CD4-positive, alpha-beta T cell (primary cell): ENCODE data around the gene NME4. TPM values are rescaled to one million over a fixed set of nuclear protein-coding genes. Genes with fewer than 3 reads are reported as not detected.

Source experiments
- ATAC-seq: fragments of 200-7000 bp; cut with Tn5 transposase; one replicate; pipeline ENCODE4 v1.10.0; 2022; ENCODE audit warnings: mild to moderate bottlenecking; ENCODE audit not compliant: poor library complexity
- CTCF ChIA-PET: fragments of 350-600 bp; sonication (Branson Sonifier 250); formaldehyde crosslinking; loops from one replicate; lab custom pipeline; 2021; ENCODE audit warnings: antibody characterized with exemption, inconsistent platforms; lab: Charles Lee
- POLR2A ChIA-PET: fragments of 350-600 bp; sonication (Branson Sonifier 250); formaldehyde crosslinking; loops from one replicate; lab custom pipeline; 2021; ENCODE audit warnings: antibody characterized with exemption, inconsistent platforms; lab: Charles Lee
- DNase-seq, 14 experiments: peaks; one replicate each; pipeline ENCODE4 v3.0.0-alpha.2; 2013 to 2020; ENCODE audit warnings: mixed read lengths in 2 of 14
- H3K27ac ChIP-seq, 2 donors: one replicate each; pipeline versions ENCODE4 v1.5.1 to v1.7.0; 2013; ENCODE audit warnings: low read length in 2 of 2, low read depth in 1 of 2, mild to moderate bottlenecking in 1 of 2
- H3K27me3 ChIP-seq, 2 experiments: 1 replicate in 1 of 2; 2 replicates in 1 of 2; pipeline versions ENCODE4 v1.6.1 to v1.7.0; 2013; ENCODE audit warnings: low read length in 2 of 2, control low read depth in 1 of 2, mild to moderate bottlenecking in 1 of 2, moderate library complexity in 1 of 2; ENCODE audit not compliant: insufficient read depth in 2 of 2, control insufficient read depth in 1 of 2
- H3K36me3 ChIP-seq: one replicate; pipeline ENCODE4 v1.6.1; 2013; ENCODE audit warnings: low read length, control low read depth; ENCODE audit not compliant: insufficient read depth
- H3K4me1 ChIP-seq: one replicate; pipeline ENCODE4 v1.6.1; 2013; ENCODE audit warnings: low read length, control low read depth; ENCODE audit not compliant: insufficient read depth
- H3K4me3 ChIP-seq: one replicate; pipeline ENCODE4 v1.5.1; 2013; ENCODE audit warnings: mild to moderate bottlenecking, low read length, moderate library complexity
- H3K9me3 ChIP-seq, 2 experiments: 1 replicate in 1 of 2; 2 replicates in 1 of 2; pipeline versions ENCODE4 v1.6.1 to v1.7.0; 2013; ENCODE audit warnings: low read length in 2 of 2, mild to moderate bottlenecking in 2 of 2, control low read depth in 1 of 2, moderate library complexity in 1 of 2; ENCODE audit not compliant: control insufficient read depth in 1 of 2, insufficient read depth in 1 of 2
- H3K27ac Mint-ChIP-seq: one replicate; pipeline ENCODE4 v1.8.0; 2020; ENCODE audit warnings: mixed read lengths
- H3K27me3 Mint-ChIP-seq: one replicate; pipeline ENCODE4 v1.8.0; 2021; ENCODE audit warnings: mixed read lengths
- H3K36me3 Mint-ChIP-seq: one replicate; pipeline ENCODE4 v1.8.0; 2021; ENCODE audit warnings: low read depth, mixed read lengths
- H3K4me1 Mint-ChIP-seq: one replicate; pipeline ENCODE4 v1.8.0; 2021; ENCODE audit warnings: low read depth, mixed read lengths
- H3K4me3 Mint-ChIP-seq: one replicate; pipeline ENCODE4 v1.8.0; 2020; ENCODE audit warnings: mild to moderate bottlenecking, mixed read lengths
- H3K9me3 Mint-ChIP-seq: one replicate; pipeline ENCODE4 v1.8.0; 2020; ENCODE audit warnings: mixed read lengths
- CTCF ChIP-seq: fragments of 200-600 bp; IDR thresholded peaks from one replicate; pipeline ENCODE4 v1.8.0; 2022; ENCODE audit warnings: antibody characterized with exemption, mild to moderate bottlenecking
- intact Hi-C, 2 experiments: fragments of 100-400 bp; cut with DNase I in 1 of 2; cut with micrococcal nuclease in 1 of 2; formaldehyde crosslinking; loops; one replicate each; pipeline versions ENCODE4 v1.15.1 to v1.9.0; 2023 to 2025; cut with DNase I, micrococcal nuclease
- total RNA-seq, 174 experiments: library from RNA in 2 of 174; stranded (reverse) in 2 of 174; gene quantifications; one replicate each; pipeline ENCODE4 v1.2.3 and lab custom pipeline; 2021 to 2026

NME4 gene
- total RNA-seq, 2 experiments from 2014 or later: 31.2 to 32.6 TPM

GRCh38 chr16:389352-389751 lies 7.6 kb upstream of the NME4 start:
- Mint-ChIP-seq H3K27ac (no peak overlapping the region), H3K4me1 (peaks cover 5% of the 10 kb centered on the region), H3K9me3 (no peaks in the 10 kb centered on the region), H3K4me3 (no peak overlapping the region), H3K27me3 (no peaks in the 10 kb centered on the region), H3K36me3 (no peaks in the 10 kb centered on the region)
- Histone ChIP-seq H3K9me3 (peaks cover 0 to 11% of the 10 kb centered on the region in 2 experiments), H3K27ac (no peak overlapping the region), H3K4me3 (no peak overlapping the region), H3K36me3 (no peaks in the 10 kb centered on the region), H3K27me3 (no peaks in the 10 kb centered on the region), H3K4me1 (peaks cover 8% of the 10 kb centered on the region)
- DNase-seq (no peak), ATAC-seq (no peak)
- CTCF ChIA-PET: no interaction called here
- no peak for TF ChIP-seq CTCF
- POLR2A ChIA-PET: no interaction called here
- intact Hi-C loops: no loop called here

GRCh38 chr16:391885-392335 lies 5.1 kb upstream of the NME4 start:
- H3K4me3 Mint-ChIP-seq: peak overlapping the region; percentile 39
- Histone ChIP-seq H3K4me3 (no peak overlapping the region), H3K36me3 (no peaks in the 10 kb centered on the region), H3K27ac (no peak overlapping the region), H3K9me3 (peaks cover 0 to 11% of the 10 kb centered on the region in 2 experiments), H3K4me1 (peaks cover 14% of the 10 kb centered on the region), H3K27me3 (no peaks in the 10 kb centered on the region)
- peak; percentile 92 for ATAC-seq
- TF ChIP-seq CTCF: peak; percentile 51
- CTCF ChIA-PET: interaction anchor here (0.5 to 2.0 kb wide), 6 partner anchors 9 to 270 kb away, joined by 4 to 22 read pairs (median 6); partner anchors contain the start of genes DECR2 and RAB11FIP3
- H3K36me3 Mint-ChIP-seq: no peaks in the 10 kb centered on the region
- intact Hi-C loops: loop anchor here (2.0 kb wide), 1 partner anchor 95 kb away; no protein-coding TSS in a partner anchor
- no peaks in the 10 kb centered on the region for H3K9me3 Mint-ChIP-seq
- H3K27me3 Mint-ChIP-seq: no peaks in the 10 kb centered on the region
- POLR2A ChIA-PET: interaction anchor here (0.6 to 1.4 kb wide), 5 partner anchors 8 to 96 kb away, joined by 3 to 4 read pairs (median 3); partner anchors contain the start of genes DECR2 and RAB11FIP3
- H3K4me1 Mint-ChIP-seq: peaks cover 15% of the 10 kb centered on the region
- peak overlapping the region; percentile 57 for H3K27ac Mint-ChIP-seq
- DNase-seq: peak; percentile 60 to 84 (median 70)

GRCh38 chr16:392450-393030 lies 4.5 kb upstream of the NME4 start:
- intact Hi-C loops: loop anchor here (2.0 kb wide), 1 partner anchor 94 kb away; no protein-coding TSS in a partner anchor
- TF ChIP-seq CTCF: no peak
- H3K4me1 ChIP-seq: peaks cover 14% of the 10 kb centered on the region
- Mint-ChIP-seq H3K4me1 (peaks cover 16% of the 10 kb centered on the region), H3K9me3 (no peaks in the 10 kb centered on the region), H3K4me3 (peak overlapping the region; percentile 30), H3K27ac (no peak overlapping the region), H3K27me3 (no peaks in the 10 kb centered on the region), H3K36me3 (no peaks in the 10 kb centered on the region)
- DNase-seq: peak in 2 of 14 experiments; percentile 37 to 56
- no peak for ATAC-seq
- CTCF ChIA-PET: interaction anchor here (0.5 to 2.0 kb wide), 6 partner anchors 9 to 269 kb away, joined by 4 to 22 read pairs (median 6); partner anchors contain the start of genes DECR2 and RAB11FIP3
- no peak overlapping the region for H3K4me3 ChIP-seq
- POLR2A ChIA-PET: interaction anchor here (0.6 to 1.4 kb wide), 4 partner anchors 9 to 95 kb away, joined by 3 to 4 read pairs (median 4); partner anchors contain the start of gene DECR2
- no peaks in the 10 kb centered on the region for H3K27me3 ChIP-seq
- no peaks in the 10 kb centered on the region for H3K36me3 ChIP-seq
- H3K9me3 ChIP-seq: peaks cover 0 to 11% of the 10 kb centered on the region in 2 experiments
- H3K27ac ChIP-seq: no peak overlapping the region
